K562 (cell line): Measurements from ENCODE around the gene GNA14.

Experiments
- CBX8 ChIP-seq: fragments of 200-600 bp; sonication (generic); IDR thresholded peaks from 2 replicates; pipeline ENCODE4 v1.6.1; 2012; ENCODE audit warnings: borderline replicate concordance, mixed run types, low read depth, mild to moderate bottlenecking, moderate library complexity, mixed read lengths, low read length, control low read depth, inconsistent platforms; ENCODE audit not compliant: poor library complexity, severe bottlenecking; ENCODE audit errors: extremely low read depth
- CREM ChIP-seq: IDR thresholded peaks from 2 replicates; pipeline ENCODE4 v1.6.1; 2014; ENCODE audit warnings: antibody characterized with exemption, low read depth
- CTCF ChIP-seq, 3 experiments: IDR thresholded peaks in 2 of 3; conservative IDR thresholded peaks in 1 of 3; 2 replicates each; pipeline ENCODE4 v1.5.1; 2011 to 2012; ENCODE audit warnings: low read length in 3 of 3, mild to moderate bottlenecking in 3 of 3, control low read depth in 2 of 3, improper control_type of control experiment in 1 of 3, inconsistent platforms in 1 of 3, low read depth in 1 of 3, mixed read lengths in 1 of 3, moderate library complexity in 1 of 3; ENCODE audit not compliant: insufficient read depth in 2 of 3
- HDAC6 ChIP-seq: IDR thresholded peaks from 2 replicates; pipeline ENCODE4 v1.6.1; 2012; ENCODE audit warnings: low read depth, mild to moderate bottlenecking, control low read depth, inconsistent platforms, low read length, moderate library complexity
- POLR2A ChIP-seq: fragments of 450-650 bp; conservative IDR thresholded peaks from 2 replicates; pipeline ENCODE4 v1.6.1; 2016
- SMARCB1 ChIP-seq: IDR thresholded peaks from 2 replicates; pipeline ENCODE4 v1.6.1; 2011; ENCODE audit warnings: improper control_type of control experiment, low read depth; ENCODE audit not compliant: insufficient read length
- TF ChIP-seq, protein P1 (sequence below), 2 experiments: fragments of 450-650 bp; formaldehyde crosslinking in 1 of 2; IDR thresholded peaks; 2 replicates each; pipeline versions ENCODE4 v1.4.0 to v1.6.1; 2014 to 2020; ENCODE audit warnings: mild to moderate bottlenecking in 2 of 2, borderline replicate concordance in 1 of 2, low read depth in 1 of 2

- TF ChIP-seq CBX8, result no peak
- no peak for TF ChIP-seq SMARCB1
- TF ChIP-seq POLR2A, result no peak
- no peak for TF ChIP-seq CREM
- TF ChIP-seq, protein P1, sequence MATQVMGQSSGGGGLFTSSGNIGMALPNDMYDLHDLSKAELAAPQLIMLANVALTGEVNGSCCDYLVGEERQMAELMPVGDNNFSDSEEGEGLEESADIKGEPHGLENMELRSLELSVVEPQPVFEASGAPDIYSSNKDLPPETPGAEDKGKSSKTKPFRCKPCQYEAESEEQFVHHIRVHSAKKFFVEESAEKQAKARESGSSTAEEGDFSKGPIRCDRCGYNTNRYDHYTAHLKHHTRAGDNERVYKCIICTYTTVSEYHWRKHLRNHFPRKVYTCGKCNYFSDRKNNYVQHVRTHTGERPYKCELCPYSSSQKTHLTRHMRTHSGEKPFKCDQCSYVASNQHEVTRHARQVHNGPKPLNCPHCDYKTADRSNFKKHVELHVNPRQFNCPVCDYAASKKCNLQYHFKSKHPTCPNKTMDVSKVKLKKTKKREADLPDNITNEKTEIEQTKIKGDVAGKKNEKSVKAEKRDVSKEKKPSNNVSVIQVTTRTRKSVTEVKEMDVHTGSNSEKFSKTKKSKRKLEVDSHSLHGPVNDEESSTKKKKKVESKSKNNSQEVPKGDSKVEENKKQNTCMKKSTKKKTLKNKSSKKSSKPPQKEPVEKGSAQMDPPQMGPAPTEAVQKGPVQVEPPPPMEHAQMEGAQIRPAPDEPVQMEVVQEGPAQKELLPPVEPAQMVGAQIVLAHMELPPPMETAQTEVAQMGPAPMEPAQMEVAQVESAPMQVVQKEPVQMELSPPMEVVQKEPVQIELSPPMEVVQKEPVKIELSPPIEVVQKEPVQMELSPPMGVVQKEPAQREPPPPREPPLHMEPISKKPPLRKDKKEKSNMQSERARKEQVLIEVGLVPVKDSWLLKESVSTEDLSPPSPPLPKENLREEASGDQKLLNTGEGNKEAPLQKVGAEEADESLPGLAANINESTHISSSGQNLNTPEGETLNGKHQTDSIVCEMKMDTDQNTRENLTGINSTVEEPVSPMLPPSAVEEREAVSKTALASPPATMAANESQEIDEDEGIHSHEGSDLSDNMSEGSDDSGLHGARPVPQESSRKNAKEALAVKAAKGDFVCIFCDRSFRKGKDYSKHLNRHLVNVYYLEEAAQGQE (IDR thresholded peaks at IDR 0.05; ENCODE audit: borderline replicate concordance), result no peak
- TF ChIP-seq, protein P1 (CRISPR knock-in tag; IDR thresholded peaks at IDR 0.05; ENCODE audit: low read depth), result no peak
- TF ChIP-seq CTCF (IDR thresholded peaks at IDR 0.05 in 2 of 3, conservative IDR thresholded peaks at IDR 0.05 in 1 of 3; ENCODE audit: insufficient read depth in 2 of 3, low read depth in 1 of 3, low read length in 3 of 3), result no peak
- no peak for TF ChIP-seq HDAC6
Observed at GRCh38 chr9:77521091-77521490, 127.0 kb downstream of the GNA14 start.
